GM18498 (cell line): ENCODE measurements around the gene DLGAP4.

ENCODE experiments used
- ATAC-seq: cut with Tn5 transposase; IDR thresholded peaks from one replicate; pipeline ENCODE4 v1.9.1; 2021; ENCODE audit warnings: mild to moderate bottlenecking, moderate library complexity; ENCODE audit not compliant: unreplicated experiment

The DLGAP4 gene, protein sequence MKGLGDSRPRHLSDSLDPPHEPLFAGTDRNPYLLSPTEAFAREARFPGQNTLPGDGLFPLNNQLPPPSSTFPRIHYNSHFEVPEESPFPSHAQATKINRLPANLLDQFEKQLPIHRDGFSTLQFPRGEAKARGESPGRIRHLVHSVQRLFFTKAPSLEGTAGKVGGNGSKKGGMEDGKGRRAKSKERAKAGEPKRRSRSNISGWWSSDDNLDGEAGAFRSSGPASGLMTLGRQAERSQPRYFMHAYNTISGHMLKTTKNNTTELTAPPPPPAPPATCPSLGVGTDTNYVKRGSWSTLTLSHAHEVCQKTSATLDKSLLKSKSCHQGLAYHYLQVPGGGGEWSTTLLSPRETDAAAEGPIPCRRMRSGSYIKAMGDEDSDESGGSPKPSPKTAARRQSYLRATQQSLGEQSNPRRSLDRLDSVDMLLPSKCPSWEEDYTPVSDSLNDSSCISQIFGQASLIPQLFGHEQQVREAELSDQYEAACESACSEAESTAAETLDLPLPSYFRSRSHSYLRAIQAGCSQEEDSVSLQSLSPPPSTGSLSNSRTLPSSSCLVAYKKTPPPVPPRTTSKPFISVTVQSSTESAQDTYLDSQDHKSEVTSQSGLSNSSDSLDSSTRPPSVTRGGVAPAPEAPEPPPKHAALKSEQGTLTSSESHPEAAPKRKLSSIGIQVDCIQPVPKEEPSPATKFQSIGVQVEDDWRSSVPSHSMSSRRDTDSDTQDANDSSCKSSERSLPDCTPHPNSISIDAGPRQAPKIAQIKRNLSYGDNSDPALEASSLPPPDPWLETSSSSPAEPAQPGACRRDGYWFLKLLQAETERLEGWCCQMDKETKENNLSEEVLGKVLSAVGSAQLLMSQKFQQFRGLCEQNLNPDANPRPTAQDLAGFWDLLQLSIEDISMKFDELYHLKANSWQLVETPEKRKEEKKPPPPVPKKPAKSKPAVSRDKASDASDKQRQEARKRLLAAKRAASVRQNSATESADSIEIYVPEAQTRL

DNA sequence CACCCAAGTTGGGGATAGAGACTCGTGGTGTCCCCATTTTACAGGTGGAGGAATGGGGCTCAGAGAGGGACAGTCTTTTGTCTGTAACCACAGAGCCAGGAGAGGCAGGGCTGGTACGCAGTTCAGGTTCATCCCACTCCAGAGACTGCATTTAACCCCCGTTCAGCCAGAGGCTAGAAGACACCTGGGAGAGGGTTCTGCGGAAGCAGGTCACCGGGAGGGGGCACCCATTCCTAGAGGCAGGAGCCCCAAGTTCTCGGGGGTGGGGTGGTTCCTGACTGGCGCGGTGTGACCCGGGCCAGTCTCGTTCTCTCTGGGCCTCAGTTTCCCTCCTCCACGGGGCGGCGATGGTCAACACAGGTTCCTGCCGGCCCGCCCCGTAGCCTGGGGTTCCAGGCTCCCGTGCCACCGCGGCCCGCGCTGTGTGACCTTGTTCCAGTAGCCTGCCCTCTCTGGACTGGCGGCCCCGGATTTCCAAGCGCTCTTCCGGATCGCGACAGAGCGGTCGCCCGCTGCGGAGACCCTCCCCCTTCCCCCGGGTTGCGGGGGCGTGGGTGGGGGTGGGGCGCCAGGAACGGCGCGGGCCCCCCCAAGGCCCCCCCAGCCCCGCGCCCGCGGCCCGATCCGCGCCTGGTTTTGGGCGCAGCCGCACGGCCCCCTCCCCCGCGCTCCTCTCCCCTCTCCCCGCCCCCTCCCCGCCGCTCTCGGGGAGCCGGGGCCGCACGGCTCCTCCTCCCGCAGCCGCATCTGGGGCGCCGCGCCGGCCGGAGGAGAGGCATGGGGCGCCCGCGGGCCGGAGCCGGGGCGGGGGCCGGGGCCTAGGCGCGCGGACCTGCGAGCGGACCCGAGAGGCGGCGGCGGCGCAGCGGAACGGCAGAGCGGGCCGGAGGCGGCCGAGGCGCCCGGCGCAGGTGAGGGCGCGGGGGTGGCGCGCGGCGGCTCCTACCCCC, at the start of gene DLGAP4:
DLGAP4 (plus strand) TSS at position 738 of the 950 bp plus-strand sequence. CDS start 125,379 bp downstream, outside the sequence.
- no peak for ATAC-seq

DNA sequence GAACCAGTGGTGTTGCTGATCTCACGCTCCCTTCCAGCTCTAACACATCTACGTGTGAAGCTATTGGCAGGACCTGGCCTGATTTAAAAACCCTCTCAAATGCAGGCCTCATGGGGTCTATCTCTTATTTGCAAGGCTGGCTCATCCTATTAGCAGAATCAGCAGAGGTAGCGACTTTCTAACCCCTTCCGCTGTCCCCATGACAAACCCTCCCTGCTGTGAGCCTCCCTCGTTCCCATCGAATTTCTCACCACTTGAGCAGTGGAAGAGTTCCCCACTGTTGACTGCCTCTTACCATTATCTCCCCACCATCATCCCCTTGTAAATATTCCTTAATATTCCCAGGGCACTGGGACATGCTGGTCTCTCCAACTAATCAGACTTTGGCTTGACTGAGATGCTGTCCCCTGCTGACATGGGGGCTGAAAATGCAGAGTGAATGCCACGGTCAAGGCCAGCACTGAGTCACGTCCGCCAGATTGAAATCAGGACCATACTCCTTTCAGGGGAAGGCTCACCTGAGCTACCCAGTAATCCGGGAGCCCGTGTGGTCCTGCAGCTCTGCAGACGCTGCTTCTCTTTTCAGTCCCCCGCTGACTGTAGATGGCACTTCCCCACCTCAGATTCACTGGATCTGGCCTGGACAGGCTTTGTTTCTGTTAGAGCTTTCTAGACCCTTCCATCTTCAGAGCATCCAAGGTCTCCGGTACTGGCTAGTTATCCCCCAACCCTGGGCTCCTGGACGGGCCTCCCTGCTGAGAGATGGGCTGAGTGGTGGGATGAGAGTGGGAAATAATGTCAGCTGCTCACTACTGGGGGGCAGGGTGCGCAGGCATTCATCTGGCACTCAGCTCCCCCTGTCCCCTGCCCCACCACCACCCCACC, 46.7 kb upstream of the DLGAP4 start:
- no peak for ATAC-seq

DNA sequence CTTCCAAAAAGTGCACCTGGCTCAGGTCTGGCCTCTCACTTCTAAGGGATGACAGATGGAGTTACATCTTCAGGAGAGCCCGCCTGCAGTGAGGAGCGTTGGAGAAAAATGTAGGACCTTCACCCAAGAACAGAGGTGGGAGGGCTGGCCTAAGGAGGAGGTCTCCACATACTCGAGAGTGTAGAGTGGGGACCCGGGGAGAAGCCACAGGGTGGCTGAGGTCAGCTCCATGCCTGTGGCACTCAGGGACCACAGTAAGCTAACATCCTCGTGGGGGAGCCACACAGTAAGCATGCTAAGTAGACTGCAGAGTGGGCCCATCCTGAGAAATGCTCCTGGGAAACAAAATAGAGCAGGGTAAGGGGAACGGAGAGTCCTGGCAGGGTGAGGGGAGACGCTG, 45.8 kb upstream of the DLGAP4 start:
- ATAC-seq: no peak

DNA sequence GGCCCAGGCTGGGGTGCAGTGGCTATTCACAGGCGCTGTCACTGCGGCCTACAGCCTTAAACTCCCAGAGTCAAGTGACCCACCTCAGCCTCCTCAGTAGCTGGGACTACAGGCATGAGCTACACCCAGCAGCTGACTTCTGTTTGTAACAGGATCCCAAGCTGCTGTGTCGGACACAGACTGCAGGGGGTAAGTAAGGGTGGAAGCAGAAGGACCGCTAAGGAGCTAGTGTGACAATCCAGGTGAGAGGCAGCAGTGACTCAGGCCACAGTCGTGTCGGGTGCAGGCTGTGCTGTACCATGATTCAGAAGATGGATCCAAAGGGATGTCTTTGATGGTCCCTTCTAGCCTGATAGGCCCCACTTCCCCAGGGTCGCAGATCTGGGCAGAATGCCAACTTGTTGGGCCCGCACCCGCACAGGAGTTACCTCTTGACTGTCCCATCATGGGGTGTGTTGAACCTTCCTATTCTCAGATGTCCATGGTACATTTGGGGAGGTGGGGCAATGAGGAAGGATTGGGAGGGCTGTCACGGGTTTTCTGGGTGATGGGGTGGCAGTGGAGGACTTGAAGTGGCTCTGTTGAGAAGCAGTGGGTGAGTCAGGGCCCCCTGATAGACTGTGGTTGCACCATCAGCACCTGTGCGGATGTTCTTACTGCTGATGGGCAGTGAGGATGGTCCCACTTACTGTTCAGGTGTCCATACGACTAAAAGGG, 44.6 kb upstream of the DLGAP4 start:
- ATAC-seq: no peak

DNA sequence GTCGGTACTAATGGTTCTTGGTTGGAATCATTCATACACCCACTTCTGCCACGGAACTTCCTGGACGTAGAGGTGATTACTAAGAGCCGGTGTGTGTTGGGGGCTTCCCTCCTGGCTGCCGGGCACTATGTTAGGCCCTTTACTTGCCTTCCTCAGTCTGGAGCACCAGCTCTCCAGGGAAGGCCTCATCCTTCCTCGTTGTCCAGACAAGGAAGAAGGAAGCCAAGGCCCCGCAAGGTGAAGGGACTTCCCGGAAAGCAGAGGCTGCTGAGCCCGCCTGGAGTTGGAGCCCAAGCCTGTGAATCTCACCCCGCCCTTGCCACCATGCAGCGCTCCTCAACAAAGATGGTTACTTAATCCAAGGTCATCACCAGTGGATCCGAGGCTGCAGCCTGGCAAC, 43.7 kb upstream of the DLGAP4 start:
- no peak for ATAC-seq

DNA sequence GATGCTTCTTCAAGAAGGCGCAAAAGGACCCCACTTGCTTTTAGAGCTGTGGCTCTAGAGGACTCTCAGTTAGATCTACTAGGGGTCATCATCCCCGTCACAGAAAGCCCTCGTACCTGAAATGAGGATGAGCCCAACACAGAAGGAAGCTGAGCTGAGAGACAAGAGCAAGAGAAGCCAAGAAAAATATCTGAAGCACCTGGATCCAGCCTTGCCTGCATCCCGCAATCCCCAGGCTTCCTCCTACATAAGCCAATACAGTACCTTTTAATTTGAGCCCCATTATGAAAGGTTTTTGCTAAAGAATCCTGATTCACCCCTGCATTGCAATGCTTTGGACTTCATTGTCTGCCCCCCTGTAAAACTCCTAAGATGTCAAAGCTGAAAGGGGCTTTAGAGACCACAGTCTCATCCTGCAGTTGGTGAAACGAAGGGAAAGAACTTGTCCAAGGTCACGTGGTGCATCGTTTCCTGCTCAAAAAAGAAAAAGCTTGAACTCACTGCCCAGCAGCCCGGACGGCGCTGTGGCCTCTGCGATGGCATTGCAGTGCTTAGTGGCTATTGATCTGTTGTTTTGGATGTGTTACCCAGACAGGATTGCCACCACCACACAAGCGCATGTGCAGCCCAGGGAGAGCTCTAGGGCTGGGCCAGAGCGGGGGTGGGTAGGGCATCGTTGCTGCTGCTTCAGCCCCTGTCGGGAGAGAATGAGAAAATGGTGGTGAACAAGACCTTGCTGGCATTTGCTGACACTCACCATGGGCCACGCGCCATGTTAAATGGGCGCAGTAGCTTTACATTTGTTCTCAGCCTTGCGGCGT, 41.5 kb upstream of the DLGAP4 start:
- ATAC-seq: no peak

DNA sequence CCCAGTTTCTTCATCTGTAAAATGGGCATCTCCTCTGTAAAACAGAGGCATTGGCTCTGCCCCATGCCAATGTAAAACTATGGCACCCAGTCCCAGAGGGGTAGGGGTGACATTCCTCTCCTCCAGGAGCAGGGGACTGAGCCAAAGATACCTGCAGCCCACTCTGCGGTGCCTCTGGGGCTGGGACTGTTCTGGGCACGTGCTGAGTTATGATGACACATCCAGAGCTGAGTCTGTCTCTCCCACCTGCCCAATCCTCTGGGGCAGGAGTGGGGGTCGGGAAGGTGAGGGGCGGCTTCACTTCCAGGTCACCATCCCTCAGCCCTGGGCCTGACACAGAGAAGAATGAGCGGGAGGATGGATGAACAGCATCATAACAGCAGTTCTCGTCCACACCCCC, 40.0 kb upstream of the DLGAP4 start:
- no peak for ATAC-seq

DNA sequence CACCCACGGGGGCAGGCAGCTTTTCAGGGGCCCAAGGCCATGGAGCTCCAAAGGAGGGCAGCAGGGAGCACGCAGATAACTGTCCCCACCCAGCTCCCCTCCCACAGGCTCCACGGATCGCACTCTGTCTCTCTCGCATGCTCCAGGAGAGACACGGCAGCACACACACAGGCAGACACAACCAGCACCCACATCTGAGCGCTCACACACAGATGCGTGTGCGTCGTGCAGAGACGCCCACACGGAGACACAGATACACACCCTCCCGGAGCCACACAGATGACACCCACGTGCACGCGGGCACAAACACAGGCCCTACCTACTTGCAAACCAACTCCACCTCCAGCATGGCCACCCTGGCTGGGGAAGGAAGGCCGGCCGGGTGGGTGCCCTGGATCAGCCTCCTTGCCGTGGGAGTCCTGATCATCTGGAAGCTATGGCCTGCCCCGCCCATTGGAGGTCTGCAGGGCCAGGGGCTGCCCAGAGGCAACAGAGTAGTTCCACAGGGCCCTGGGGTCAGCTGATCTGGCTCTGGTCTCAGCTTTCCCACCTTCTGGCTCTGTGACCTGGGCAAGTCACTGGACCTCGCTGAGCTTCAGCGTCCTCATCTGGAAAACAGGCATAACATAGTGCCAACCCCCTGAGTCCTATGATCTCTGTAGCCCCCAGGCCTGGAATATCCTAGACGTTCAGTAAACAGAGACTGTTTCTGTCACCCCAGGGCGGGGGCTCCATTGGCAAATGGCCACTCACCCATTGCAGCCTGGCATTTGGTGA, 38.3 kb upstream of the DLGAP4 start:
- ATAC-seq: no peak

DNA sequence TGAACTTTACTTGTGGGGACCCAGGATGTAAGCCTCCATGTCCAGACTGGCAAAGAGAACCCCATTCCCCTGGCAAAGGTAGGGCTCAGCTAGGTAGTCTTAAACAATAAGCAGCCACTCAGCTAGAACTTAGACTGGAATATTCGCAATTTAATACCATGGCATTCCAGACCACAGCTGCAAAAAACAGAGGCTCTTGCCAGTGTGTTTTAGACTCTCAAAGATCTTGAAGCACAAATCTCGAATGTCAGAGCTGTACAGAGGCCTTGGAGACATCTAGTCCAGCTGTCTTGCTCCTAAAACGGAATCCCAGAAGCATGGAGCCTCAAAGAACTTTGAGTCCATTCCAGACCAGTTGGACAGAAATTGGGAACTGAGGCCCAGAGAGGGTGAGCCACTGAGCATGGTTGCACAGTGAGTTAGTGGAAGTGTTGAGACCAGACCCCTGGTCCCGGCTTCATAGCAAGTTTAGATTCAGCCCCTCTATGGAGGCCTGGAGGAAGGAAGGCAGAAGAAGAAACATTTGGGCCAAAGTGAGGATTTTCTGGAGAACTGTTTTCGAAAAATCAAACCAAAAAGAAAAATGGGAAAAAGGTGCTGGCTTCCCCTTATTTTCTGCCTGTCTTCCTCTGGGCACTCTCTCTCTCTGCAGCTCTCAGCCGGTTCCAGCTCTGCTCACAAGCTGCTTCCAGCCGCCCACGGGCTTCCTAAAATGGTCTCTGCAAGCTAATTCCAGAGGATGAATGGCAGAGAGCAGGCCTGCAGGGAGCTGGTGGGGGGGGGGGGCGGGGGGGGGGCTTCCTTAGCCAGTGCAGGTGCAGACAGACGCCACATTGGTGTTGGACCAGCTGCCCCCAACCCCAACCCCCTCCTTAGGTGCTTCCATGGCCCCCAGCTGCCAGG, 37.4 kb upstream of the DLGAP4 start:
- ATAC-seq: no peak

DNA sequence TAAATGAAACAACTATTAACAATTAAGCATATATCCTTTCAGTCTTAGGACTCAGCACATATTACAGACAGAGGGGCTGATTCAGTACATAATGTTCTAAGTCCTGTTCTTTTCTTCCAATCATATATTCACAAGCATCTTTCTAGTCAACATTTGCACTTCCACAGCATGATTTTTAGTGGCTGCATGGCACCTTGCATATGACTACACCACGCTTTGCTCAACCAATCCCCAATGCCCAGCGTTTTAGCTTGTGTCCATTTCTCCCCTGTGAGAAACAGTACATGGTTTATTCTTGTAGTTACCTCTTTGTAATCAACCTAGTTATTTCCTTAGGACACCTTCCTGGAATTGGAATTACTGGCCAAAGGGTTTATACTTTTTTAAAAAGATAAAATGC, 36.6 kb upstream of the DLGAP4 start:
- ATAC-seq: no peak

DNA sequence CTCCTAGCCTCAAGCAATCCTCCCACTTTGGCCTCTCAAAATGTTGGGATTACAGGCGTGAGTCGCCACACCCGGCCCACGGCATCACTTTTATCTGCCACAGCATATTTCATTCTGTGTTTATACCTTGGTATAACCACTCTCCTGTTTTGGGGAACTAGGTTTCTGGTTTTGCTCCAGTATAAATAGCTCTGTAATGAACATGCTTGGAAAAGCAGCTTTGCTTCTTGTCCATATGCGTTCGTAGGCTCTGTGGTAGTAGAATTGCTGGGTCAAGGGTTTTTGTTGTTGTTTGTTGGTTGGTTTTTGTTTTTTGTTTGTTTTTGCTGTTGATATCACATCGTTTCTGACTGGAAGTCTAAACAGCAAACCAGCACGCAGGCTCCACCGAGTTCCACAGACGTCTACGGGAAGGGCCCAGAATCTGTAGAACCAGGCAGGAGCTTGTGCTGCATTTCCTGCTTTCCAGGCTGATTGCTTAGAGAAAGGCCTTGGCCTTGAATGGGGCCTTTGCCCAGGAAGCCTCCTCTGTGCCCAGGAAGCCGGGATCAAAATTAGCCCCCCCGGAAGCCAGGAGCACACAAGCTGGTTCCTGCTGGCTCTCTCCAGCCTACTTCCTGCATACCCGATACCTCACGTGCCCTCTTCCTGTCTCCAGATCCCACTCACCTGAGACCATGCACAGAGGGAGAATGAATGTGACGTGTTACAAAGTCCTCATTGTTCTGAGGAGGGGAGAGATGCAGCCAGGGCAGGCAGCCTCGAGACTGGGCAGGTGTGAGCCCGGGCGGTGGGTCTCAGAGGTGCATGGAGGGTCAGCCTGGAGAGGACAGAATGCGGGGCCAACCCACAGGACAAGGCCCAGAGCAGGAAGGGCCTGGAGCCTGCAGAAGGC, 35.1 kb upstream of the DLGAP4 start:
- no peak for ATAC-seq

DNA sequence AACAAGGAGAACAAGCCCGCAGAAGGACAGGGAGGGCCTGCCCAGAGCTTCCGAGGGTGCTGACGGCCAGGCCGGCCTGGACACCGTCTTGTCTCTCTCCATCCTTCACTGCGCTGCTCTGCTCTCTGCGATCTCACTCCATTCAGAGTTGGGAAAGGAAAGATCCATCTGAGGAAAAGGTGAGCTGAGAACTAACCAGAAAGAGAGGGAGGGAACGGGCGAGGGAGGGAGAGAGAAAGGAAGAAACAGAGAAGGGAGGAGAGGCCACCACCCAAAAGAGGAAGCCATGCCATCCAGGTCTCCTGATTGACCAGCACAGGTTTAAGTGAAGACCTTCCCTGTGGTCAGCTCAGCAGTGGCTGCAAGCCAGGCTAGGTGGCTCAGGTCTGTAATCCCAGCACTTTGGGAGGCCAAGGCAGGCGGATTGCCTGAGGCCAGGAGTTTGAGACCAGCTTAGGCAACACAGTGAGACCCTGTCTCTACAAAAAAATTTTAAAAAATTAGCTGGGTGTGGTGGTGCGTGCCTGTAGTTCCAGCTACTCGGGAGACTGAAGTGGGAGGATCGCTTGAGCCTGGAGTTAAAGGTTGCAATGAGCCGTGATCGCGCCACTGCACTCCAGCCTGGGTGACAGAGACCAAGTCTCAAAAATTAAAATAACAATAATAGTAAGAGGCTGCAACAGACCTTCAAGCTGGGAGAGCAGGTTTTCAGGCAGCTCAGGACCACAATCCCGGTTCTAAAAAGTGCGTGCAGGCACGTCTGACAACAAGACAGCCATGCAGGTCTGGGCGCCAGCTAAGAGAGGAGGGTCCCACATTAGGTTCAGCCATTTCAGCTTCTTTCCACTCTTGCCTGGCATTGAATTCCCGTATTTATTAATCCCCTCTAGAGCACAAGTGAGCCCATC, 34.2 kb upstream of the DLGAP4 start:
- no peak for ATAC-seq

DNA sequence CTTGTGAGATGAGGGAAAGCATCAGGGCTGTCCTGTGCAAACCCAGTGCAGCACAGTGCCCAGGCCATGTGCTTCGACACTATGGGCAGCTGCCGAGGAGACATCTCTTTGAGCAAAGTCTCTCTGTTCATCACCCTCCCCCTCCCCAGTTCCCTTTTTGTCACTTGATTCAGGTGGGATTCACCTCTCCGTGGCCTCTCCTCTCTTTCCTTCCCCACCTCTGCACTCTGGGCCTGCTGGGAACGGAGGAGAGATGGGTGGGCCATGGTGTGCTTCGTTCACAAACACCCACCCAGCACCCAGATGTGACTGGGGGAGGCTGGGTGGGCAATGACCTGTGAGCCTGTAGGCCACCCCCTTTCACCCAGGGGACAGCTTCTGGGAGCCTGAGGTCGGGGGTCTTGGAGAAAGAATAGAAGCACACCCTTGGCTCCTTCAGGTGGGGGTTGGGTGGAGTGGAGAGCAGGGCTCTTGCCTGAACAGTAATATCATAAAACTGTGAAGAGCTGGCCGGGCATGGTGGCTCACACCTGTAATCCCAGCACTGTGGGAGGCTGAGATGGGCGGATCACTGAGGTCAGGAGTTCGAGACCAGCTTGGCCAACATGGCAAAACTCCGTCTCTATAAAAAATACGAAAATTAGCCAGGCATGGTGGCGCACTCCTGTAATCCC, 33.5 kb upstream of the DLGAP4 start:
- ATAC-seq: no peak
